22Rv1 (cell line): Measurements from ENCODE around the gene IKZF1.

Experiments
- ZFX ChIP-seq: fragments of 450-650 bp; IDR thresholded peaks from 2 replicates; pipeline ENCODE4 v1.6.1; 2017; ENCODE audit warnings: antibody characterized with exemption, borderline replicate concordance
- TF ChIP-seq, protein P1 (sequence below): fragments of 450-650 bp; IDR thresholded peaks from 2 replicates; pipeline ENCODE4 v1.5.1; 2017; ENCODE audit warnings: mild to moderate bottlenecking

DNA sequence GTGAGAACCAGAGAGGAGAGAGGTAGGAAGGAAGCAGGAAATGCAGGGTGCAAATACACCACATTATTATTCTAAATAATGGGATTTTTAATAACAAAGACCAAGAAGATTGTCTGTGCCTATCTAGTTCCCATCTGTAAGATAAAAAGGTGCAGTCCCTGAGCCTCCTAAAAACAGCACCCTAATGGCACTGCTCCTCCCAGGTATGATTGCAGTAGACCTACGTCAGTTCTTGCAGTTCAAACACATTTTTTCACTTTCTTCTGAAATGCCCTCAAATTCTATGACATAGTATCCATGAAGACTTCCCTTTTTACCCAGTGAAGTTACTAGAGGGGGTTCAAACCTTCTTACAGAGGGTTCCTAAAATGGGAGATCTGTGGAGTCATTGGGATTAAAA, 75.0 kb downstream of the IKZF1 start:
- TF ChIP-seq, protein P1, sequence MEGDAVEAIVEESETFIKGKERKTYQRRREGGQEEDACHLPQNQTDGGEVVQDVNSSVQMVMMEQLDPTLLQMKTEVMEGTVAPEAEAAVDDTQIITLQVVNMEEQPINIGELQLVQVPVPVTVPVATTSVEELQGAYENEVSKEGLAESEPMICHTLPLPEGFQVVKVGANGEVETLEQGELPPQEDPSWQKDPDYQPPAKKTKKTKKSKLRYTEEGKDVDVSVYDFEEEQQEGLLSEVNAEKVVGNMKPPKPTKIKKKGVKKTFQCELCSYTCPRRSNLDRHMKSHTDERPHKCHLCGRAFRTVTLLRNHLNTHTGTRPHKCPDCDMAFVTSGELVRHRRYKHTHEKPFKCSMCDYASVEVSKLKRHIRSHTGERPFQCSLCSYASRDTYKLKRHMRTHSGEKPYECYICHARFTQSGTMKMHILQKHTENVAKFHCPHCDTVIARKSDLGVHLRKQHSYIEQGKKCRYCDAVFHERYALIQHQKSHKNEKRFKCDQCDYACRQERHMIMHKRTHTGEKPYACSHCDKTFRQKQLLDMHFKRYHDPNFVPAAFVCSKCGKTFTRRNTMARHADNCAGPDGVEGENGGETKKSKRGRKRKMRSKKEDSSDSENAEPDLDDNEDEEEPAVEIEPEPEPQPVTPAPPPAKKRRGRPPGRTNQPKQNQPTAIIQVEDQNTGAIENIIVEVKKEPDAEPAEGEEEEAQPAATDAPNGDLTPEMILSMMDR, result no peak
- no peak for TF ChIP-seq ZFX
